ENCODE data around the gene LENG8. TPM values are rescaled to one million over a fixed set of nuclear protein-coding genes. Genes with fewer than 3 reads are reported as not detected.

LENG8 gene
- total RNA-seq, 2 donors from 2014 or later: 32.1 to 36.4 TPM

DNA sequence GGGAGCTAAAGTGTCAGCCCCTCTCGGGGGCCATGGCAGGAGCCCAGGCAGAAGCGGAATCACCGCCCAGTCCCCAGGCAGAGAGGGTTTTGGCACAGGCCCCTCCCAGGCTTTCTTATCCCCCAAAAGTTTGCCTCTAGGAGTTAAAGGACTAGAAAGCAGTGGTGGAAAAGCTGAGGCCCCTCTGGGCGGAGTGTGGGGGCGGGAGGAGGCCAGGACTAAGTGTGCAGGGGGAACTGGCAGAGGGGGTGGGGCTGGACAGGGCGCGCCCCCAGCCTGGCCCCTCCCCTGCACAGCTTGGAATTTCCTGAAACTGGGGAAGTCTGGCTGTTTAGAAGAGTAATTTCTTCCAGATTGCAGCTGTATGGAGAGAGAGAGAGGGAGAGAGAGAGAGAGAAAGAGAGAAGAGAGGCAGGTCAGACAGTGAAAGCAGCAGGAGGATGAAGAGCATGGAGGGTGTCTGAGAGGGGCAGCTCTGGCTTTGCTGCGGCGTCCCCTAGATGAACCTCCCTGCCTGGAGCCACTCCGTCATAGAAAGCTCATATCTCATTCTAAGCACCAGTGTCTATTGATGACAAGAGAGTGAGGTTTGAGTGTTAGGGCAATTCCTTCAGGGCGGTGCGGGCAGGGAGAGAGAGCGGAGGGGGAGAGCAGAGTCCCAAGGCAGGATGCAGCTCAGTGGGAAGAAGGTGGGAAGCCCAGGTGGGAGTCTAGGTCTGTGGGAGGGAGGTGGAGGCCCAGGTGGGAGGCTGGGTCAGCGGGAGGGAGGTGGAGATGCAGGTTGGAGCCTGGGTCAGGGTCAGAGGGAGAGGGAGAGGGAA, 24.3 kb downstream of the LENG8 start, which contains the start of gene CDC42EP5:
CDC42EP5 (minus strand) TSS at position 226 of the 821 bp plus-strand sequence. CDS start 7,749 bp downstream, outside the sequence.
- Histone ChIP-seq H3K27ac (peak within 1 kb of the TSS; percentile 74 to 81), H3K4me3 (peak within 1 kb of the TSS; percentile 43 to 56), H3K27me3 (no peaks in the 10 kb centered on the region), H3K4me1 (peaks cover 0 to 36% of the 10 kb centered on the region in 2 donors), H3K36me3 (no peaks in the 10 kb centered on the region), H3K9me3 (no peaks in the 10 kb centered on the region)
- TF ChIP-seq CTCF (IDR thresholded peaks at IDR 0.05): no peak
- DNase-seq (ENCODE audit: low spot score): peak; percentile 83

GRCh38 chr19:54473892-54474372, 24.9 kb downstream of the LENG8 start:
- peak overlapping the region; percentile 74 to 81 for H3K27ac ChIP-seq
- peaks cover 0 to 36% of the 10 kb centered on the region in 2 donors for H3K4me1 ChIP-seq
- H3K9me3 ChIP-seq: no peaks in the 10 kb centered on the region
- no peak for DNase-seq (ENCODE audit: low spot score)
- H3K4me3 ChIP-seq: no peak overlapping the region
- H3K36me3 ChIP-seq: no peaks in the 10 kb centered on the region
- no peaks in the 10 kb centered on the region for H3K27me3 ChIP-seq
- no peak for TF ChIP-seq CTCF (IDR thresholded peaks at IDR 0.05)

DNA sequence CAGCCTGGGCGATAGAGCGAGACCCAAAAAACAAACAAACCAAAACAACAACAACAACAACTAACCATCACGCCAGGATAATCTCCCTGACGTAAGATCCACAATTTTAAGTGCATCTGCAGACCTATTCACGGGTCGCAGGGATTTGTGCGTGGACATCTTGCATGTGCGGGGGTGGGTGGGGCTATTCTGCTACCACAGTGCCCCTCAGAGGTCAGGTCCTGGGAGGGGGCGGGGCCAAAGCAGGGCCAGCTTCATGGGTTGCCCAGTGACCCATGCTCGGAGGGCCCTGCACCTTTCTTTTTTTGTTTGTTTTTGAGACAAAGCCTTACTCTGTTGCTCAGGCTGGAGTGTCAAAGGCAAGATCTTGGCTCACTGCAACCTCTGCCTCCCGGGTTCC, 26.7 kb downstream of the LENG8 start:
- no peak for DNase-seq (ENCODE audit: low spot score)
- H3K36me3 ChIP-seq: no peaks in the 10 kb centered on the region
- no peak overlapping the region for H3K27ac ChIP-seq
- H3K27me3 ChIP-seq: no peaks in the 10 kb centered on the region
- no peak for TF ChIP-seq CTCF (IDR thresholded peaks at IDR 0.05)
- H3K4me3 ChIP-seq: no peak overlapping the region
- H3K4me1 ChIP-seq: peaks cover 0 to 23% of the 10 kb centered on the region in 2 donors
- H3K9me3 ChIP-seq: no peaks in the 10 kb centered on the region

GRCh38 chr19:54477650-54478049, 28.7 kb downstream of the LENG8 start:
- no peak overlapping the region for H3K27ac ChIP-seq
- H3K9me3 ChIP-seq: no peaks in the 10 kb centered on the region
- TF ChIP-seq CTCF (IDR thresholded peaks at IDR 0.05): no peak
- no peak for DNase-seq (ENCODE audit: low spot score)
- peaks cover 0 to 13% of the 10 kb centered on the region in 2 donors for H3K4me1 ChIP-seq
- H3K36me3 ChIP-seq: no peaks in the 10 kb centered on the region
- no peaks in the 10 kb centered on the region for H3K27me3 ChIP-seq
- H3K4me3 ChIP-seq: no peak overlapping the region

DNA sequence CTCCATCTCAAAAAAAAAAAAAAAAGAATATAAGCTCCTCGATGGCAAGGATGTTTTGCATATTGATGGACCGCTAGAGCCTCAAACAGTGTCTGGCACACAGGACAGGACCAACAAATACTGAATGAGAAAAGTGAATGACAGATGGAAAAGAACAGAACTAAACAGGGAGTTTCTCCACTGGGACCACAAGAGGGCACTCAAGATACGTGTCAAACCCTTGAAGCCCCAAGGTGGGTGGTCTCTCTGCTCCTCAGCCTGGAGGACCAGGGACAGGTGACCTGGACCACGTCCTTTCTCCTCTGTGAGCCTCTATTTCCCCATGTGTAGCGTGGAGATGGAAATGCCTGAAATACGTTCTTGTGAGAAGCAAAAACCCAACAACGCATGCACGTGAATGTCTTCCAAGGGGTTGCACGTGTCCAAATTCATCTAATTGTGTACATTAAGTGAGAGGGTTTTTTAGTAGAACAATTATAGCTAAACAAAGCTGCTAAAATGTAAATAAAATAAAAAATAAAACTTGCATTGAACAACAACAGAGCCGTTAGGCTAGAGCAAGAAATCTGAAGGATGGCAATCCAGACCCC, 29.8 kb downstream of the LENG8 start:
- no peak for DNase-seq (ENCODE audit: low spot score)
- Histone ChIP-seq H3K4me1 (peaks cover 0 to 2% of the 10 kb centered on the region in 2 donors), H3K9me3 (no peaks in the 10 kb centered on the region), H3K36me3 (no peaks in the 10 kb centered on the region), H3K27ac (no peak overlapping the region), H3K27me3 (no peaks in the 10 kb centered on the region), H3K4me3 (no peak overlapping the region)
- peak in 1 of 2 donors; percentile 64 for TF ChIP-seq CTCF (IDR thresholded peaks at IDR 0.05)
